ENCODE measurements around the gene RAMP1.

The RAMP1 gene

DNA sequence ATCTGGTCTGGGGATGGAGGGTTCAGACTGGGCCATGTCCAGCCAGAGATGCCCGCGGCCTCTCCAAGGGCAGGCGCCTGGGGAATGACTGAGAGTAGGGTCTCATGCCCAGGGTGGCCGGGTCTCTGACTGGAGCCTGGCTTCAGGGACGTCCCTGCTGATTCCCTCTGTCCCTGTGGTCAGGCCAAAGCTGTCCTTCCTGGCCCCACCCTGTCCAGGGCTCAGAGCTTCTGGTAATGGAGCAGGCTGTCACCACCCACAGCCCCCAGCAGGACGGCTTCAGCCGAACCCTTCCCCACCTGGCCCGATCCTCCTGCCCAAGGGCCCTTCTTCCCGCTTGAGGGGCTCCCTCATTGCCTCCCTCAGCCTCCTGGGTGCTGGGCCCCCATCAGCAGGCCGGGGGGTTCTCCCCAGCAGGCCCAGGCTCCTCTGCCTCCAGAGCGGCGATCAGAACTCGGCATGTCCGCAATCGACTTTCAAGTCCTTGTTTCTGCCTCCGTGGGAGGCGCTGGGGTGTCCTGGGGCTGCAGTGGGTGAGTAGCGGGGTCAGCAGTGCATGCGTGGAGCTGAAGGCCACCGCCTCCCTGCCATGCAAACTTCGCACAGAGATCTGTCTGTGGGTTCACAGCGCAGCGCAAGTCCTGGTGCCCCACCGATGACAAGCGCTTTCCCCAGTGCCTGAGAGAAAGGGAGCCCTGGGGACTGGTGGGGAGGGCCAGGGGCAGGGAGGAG, 18.3 kb downstream of the RAMP1 start:
- H3K9ac ChIP-seq (ENCODE audit: low read length): no peak overlapping the region
- no peak overlapping the region for H3K27ac ChIP-seq (ENCODE audit: low read depth, low read length, poor library complexity, severe bottlenecking)
- no peaks in the 10 kb centered on the region for H3K27me3 ChIP-seq (ENCODE audit: insufficient read depth, low read length)
- H3F3A ChIP-seq (ENCODE audit: insufficient read depth, low read length): no peaks in the 10 kb centered on the region
- no peaks in the 10 kb centered on the region for H3K79me2 ChIP-seq (ENCODE audit: insufficient read depth, low read length)
- no peaks in the 10 kb centered on the region for H3K36me3 ChIP-seq (ENCODE audit: insufficient read depth, low read length)
- no peak overlapping the region for H3K4me3 ChIP-seq (ENCODE audit: low read depth, low read length, poor library complexity, severe bottlenecking)
- no peaks in the 10 kb centered on the region for H4K20me1 ChIP-seq (ENCODE audit: insufficient read depth, low read length)
- TF ChIP-seq, protein P1, sequence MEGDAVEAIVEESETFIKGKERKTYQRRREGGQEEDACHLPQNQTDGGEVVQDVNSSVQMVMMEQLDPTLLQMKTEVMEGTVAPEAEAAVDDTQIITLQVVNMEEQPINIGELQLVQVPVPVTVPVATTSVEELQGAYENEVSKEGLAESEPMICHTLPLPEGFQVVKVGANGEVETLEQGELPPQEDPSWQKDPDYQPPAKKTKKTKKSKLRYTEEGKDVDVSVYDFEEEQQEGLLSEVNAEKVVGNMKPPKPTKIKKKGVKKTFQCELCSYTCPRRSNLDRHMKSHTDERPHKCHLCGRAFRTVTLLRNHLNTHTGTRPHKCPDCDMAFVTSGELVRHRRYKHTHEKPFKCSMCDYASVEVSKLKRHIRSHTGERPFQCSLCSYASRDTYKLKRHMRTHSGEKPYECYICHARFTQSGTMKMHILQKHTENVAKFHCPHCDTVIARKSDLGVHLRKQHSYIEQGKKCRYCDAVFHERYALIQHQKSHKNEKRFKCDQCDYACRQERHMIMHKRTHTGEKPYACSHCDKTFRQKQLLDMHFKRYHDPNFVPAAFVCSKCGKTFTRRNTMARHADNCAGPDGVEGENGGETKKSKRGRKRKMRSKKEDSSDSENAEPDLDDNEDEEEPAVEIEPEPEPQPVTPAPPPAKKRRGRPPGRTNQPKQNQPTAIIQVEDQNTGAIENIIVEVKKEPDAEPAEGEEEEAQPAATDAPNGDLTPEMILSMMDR (IDR thresholded peaks at IDR 0.05; ENCODE audit: low read length): no peak
- no peak for TF ChIP-seq EZH2 (IDR thresholded peaks at IDR 0.05; ENCODE audit: borderline replicate concordance, low read length)
- H2AFZ ChIP-seq (ENCODE audit: low read length): no peak overlapping the region
- no peak overlapping the region for H3K4me2 ChIP-seq (ENCODE audit: low read length)
- no peaks in the 10 kb centered on the region for H3K9me3 ChIP-seq (ENCODE audit: low read length)
- no peaks in the 10 kb centered on the region for H3K9me2 ChIP-seq (ENCODE audit: low read depth, low read length)
- H3K4me1 ChIP-seq (ENCODE audit: insufficient read depth, low read length, severe bottlenecking): no peaks in the 10 kb centered on the region

- Histone ChIP-seq H3K9ac (ENCODE audit: low read length) (no peak overlapping the region), H3K4me3 (ENCODE audit: low read depth, low read length, poor library complexity, severe bottlenecking) (no peak overlapping the region), H3K36me3 (ENCODE audit: insufficient read depth, low read length) (no peaks in the 10 kb centered on the region), H3K79me2 (ENCODE audit: insufficient read depth, low read length) (no peaks in the 10 kb centered on the region), H3K9me2 (ENCODE audit: low read depth, low read length) (no peaks in the 10 kb centered on the region), H4K20me1 (ENCODE audit: insufficient read depth, low read length) (no peaks in the 10 kb centered on the region), H3K4me2 (ENCODE audit: low read length) (no peak overlapping the region), H2AFZ (ENCODE audit: low read length) (no peak overlapping the region), H3K27ac (ENCODE audit: low read depth, low read length, poor library complexity, severe bottlenecking) (no peak overlapping the region), H3K4me1 (ENCODE audit: insufficient read depth, low read length, severe bottlenecking) (no peaks in the 10 kb centered on the region), H3K27me3 (ENCODE audit: insufficient read depth, low read length) (no peaks in the 10 kb centered on the region), H3K9me3 (ENCODE audit: low read length) (no peaks in the 10 kb centered on the region), H3F3A (ENCODE audit: insufficient read depth, low read length) (no peaks in the 10 kb centered on the region)
- TF ChIP-seq EZH2 (IDR thresholded peaks at IDR 0.05; ENCODE audit: borderline replicate concordance, low read length): no peak
- TF ChIP-seq, protein P1 (IDR thresholded peaks at IDR 0.05; ENCODE audit: low read length): no peak
These were observed 19.1 kb downstream of the RAMP1 start for GRCh38 chr2:237878321-237879057.

- no peak overlapping the region for H3K9ac ChIP-seq (ENCODE audit: low read length)
- H3K4me2 ChIP-seq (ENCODE audit: low read length): no peak overlapping the region
- H3K27ac ChIP-seq (ENCODE audit: low read depth, low read length, poor library complexity, severe bottlenecking): no peak overlapping the region
- H3K36me3 ChIP-seq (ENCODE audit: insufficient read depth, low read length): no peaks in the 10 kb centered on the region
- no peaks in the 10 kb centered on the region for H3K9me2 ChIP-seq (ENCODE audit: low read depth, low read length)
- H3K27me3 ChIP-seq (ENCODE audit: insufficient read depth, low read length): no peaks in the 10 kb centered on the region
- no peak overlapping the region for H2AFZ ChIP-seq (ENCODE audit: low read length)
- H3K9me3 ChIP-seq (ENCODE audit: low read length): no peaks in the 10 kb centered on the region
- no peaks in the 10 kb centered on the region for H3F3A ChIP-seq (ENCODE audit: insufficient read depth, low read length)
- no peak overlapping the region for H3K4me3 ChIP-seq (ENCODE audit: low read depth, low read length, poor library complexity, severe bottlenecking)
- H3K79me2 ChIP-seq (ENCODE audit: insufficient read depth, low read length): no peaks in the 10 kb centered on the region
- no peaks in the 10 kb centered on the region for H4K20me1 ChIP-seq (ENCODE audit: insufficient read depth, low read length)
- no peak for TF ChIP-seq EZH2 (IDR thresholded peaks at IDR 0.05; ENCODE audit: borderline replicate concordance, low read length)
- TF ChIP-seq, protein P1 (IDR thresholded peaks at IDR 0.05; ENCODE audit: low read length): no peak
- H3K4me1 ChIP-seq (ENCODE audit: insufficient read depth, low read length, severe bottlenecking): no peaks in the 10 kb centered on the region
These were observed 19.6 kb downstream of the RAMP1 start for GRCh38 chr2:237879058-237879430.

Data from OCI-LY1 (cell line).